HG02642 (cell line): Measurements from ENCODE around the gene CCM2.
"Not testable (repeated sequence)": the region's sequence is repeated elsewhere in the genome, so short reads cannot be mapped to it uniquely, and the experiment has no call there.

Experiments used
- ATAC-seq: cut with Tn5 transposase; IDR thresholded peaks from one replicate; pipeline ENCODE4 v1.9.1; 2021; ENCODE audit warnings: mild to moderate bottlenecking; ENCODE audit not compliant: unreplicated experiment, poor library complexity

CCM2 gene

DNA sequence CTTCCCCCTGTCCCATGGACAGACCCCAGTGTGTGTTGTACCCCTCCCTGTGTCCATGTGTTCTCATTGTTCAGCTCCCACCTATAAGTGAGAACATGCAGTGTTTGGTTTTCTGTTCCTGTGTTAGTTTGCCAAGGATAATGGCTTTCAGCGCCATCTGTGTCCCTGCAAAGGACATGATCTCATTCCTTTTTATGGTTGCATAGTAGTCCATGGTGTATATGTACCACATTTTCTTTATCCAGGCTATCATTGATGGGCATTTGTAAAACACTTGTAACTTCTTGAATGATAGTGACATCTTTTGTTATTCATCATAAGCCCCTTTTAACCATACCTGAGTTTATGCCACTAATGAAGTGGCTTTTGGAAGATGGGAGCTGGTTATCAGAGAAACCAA is 114.3 kb downstream of the CCM2 start:
- not testable (repeated sequence) for ATAC-seq

DNA sequence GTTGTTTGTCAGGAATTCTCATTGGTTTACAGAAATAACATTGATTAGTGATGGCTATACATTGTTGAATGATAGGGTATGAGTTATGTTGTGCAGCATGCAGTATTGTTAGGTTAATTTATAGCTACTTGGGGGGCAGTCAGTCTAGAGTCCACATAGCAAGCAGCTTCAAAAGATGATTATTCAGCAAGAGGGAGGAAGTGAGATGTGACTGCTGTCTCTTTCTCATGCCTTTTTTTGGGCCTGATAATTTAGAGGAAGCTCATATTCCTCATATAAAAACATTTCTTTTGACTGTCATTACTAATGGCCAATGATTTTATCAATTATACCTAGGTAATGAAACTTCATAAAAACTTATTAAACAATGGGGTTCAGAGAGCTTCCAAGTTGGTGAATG is 114.9 kb downstream of the CCM2 start:
- ATAC-seq, result no peak

GRCh38 chr7:45116048-45116447 is 116.0 kb downstream of the CCM2 start:
- ATAC-seq, result no peak

GRCh38 chr7:45117582-45117981 is 117.6 kb downstream of the CCM2 start:
- no peak for ATAC-seq

- no peak for ATAC-seq
Measured at GRCh38 chr7:45118292-45118691, 118.3 kb downstream of the CCM2 start.

DNA sequence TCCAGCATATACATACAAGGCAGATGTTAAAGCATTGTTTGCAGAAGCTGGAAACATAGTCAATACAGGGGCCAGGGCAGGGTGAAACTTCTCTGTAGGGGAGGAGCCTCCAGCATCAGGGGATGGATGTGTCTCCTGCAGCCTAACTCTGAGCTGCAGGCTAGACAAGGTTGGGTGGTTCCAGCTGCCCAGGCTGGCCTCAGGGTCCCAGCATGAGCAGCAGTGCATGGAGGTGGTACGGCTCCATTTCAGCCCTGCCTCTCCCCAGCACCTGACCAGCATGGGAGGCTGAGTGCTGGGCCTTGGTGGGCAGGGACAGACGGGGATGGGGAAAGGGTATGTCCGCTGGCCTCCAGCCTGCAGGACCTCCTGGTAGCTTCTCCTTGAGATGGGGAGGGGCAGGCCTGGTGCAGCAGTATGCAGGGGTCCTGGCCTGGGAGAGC is 118.9 kb downstream of the CCM2 start:
- no peak for ATAC-seq

DNA sequence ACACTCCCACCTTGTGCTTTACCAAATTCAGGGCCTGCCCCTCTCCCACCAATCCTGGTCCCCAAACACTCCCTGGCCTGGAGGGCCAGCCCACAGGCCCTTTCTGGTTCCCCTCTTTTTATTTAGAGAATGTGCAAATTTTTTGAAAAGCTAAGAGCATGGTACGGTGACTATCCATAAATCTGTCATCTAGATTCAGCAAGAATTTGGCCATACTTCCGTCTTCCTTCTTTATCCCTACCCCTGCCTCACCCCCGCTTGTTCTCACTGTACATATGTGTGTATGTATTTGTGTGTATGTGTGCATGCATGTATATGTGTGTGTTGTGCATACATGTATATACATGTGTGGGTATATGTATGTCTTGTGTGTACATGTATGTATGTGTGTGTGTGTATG is 119.5 kb downstream of the CCM2 start:
- no peak for ATAC-seq

DNA sequence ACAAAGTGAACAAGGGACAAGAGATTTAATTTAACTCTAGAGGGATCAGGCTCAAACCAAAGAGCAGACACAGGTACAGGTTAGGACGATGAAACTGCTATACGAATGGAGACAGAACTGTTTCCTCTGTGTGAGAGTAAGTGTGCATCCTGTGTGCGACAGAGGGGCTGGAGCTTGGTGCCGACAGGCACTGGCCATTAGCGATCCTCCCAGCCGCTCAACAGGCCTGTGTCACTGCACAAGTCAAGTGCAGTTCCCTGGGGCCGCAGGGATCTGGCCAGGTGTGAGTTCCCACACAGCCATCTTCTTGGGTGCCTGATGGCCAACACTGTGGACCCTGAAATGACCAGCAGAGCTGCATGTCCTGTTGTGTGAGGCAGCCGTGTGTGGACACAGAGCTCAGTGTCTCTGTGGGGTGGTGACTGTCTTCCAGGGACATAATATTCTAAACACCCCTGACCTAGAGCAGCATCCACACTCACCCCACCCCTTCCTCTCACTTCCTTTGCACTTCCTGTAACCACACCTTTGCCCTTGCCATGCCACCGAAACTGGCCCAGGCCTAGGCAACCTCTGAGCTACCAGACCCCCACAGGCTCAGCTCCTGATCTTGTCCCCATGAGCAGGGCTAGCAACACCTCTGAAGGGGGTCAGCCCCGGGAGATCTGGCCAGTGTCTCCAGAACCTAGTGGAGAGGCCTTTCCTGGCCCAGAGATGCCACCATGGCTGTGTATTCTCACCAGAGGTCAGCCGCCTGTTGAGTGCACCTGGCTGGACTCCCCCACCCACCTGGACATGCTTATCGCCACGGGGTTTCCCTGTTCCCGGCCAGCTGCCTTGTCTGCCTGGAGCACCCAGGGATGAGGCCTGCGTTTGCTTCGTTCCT is 123.2 kb downstream of the CCM2 start:
- no peak for ATAC-seq

DNA sequence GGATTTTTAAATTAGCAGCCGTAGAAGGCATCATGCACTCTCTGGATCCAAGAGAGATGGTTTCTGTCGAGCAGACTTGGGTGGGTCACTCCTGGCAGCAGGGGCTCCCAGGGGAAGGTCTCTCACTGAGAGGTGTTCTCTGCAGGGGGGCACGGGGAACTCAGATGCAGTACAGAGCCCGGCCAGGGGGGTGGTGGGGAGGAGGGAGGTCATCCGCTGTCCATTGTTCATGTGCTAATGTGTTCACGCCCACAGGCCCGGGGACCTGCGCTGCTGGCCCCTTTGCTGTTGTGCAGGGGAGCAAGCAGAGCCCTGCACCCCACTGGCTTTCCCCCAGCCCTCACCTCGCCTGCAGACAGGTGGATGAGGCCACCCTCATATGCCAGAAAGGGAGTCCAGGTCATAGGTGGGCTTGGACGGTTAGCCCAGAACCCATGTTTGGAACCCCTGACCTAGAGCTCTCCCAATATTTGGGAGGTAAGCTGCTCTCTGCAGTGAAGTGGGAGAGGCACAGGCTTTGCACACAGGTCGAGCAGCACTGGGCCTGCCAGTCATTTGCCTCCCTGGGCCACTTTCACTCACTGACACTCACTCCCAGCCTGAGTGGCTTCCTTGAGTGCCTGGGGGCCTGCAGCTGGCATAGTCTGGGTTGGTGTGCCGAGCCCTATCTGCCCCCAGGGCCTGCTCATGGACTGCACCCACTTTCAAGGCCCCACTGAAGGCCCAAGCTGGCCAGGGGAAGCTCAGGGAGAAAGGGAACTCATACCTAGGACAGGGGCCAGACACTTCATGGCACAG is 124.1 kb downstream of the CCM2 start:
- no peak for ATAC-seq

- ATAC-seq, result no peak
Measured at GRCh38 chr7:45125193-45125904, 125.3 kb downstream of the CCM2 start.
